ENCODE measurements around the gene MRPL51.

DNA sequence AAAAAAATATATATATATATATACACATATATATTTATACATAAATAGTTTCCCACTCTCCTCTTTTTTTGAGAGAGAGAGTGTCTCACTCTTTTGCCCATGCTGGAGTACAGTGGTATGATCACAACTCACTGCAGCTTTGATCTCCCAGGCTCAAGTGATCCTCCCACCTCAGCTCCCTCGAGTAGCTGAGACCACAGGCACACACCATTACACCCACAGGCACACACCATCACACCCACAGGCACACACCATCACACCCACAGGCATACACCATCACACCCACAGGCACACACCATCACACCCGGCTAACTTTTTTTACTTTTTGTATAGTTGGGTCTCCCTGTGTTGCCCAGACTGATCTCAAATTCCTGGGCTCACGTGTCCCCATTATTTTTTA is 27.1 kb upstream of the MRPL51 start:
- TF ChIP-seq, protein P1, sequence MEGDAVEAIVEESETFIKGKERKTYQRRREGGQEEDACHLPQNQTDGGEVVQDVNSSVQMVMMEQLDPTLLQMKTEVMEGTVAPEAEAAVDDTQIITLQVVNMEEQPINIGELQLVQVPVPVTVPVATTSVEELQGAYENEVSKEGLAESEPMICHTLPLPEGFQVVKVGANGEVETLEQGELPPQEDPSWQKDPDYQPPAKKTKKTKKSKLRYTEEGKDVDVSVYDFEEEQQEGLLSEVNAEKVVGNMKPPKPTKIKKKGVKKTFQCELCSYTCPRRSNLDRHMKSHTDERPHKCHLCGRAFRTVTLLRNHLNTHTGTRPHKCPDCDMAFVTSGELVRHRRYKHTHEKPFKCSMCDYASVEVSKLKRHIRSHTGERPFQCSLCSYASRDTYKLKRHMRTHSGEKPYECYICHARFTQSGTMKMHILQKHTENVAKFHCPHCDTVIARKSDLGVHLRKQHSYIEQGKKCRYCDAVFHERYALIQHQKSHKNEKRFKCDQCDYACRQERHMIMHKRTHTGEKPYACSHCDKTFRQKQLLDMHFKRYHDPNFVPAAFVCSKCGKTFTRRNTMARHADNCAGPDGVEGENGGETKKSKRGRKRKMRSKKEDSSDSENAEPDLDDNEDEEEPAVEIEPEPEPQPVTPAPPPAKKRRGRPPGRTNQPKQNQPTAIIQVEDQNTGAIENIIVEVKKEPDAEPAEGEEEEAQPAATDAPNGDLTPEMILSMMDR (IDR thresholded peaks at IDR 0.05): no peak
- no peak for TF ChIP-seq POLR2AphosphoS5 (IDR thresholded peaks at IDR 0.05)
- no peak for TF ChIP-seq POLR2A (IDR thresholded peaks at IDR 0.05)
